Thyroid gland (tissue), 4 donors: Measurements from ENCODE around the gene FAM13C.
A peak's percentile ranks its signal among the peaks of the same experiment; 100 is the strongest.

ENCODE experiments used
- POLR2A ChIP-seq, 2 donors: fragments of 450-650 bp; IDR thresholded peaks; one replicate each; pipeline ENCODE4 v1.6.1; 2017; ENCODE audit warnings: antibody characterized with exemption in 2 of 2, mild to moderate bottlenecking in 2 of 2, moderate library complexity in 1 of 2
- TF ChIP-seq, protein P1 (sequence below), 6 experiments: fragments of 200-600 bp in 3 of 6; fragments of 450-650 bp in 3 of 6; sonication (generic) in 3 of 6; IDR thresholded peaks; one replicate each; pipeline ENCODE4 v1.5.1; 2016 to 2019; ENCODE audit warnings: antibody characterized with exemption in 6 of 6, mild to moderate bottlenecking in 2 of 6, inconsistent platforms in 1 of 6, moderate library complexity in 1 of 6

- TF ChIP-seq, protein P1, sequence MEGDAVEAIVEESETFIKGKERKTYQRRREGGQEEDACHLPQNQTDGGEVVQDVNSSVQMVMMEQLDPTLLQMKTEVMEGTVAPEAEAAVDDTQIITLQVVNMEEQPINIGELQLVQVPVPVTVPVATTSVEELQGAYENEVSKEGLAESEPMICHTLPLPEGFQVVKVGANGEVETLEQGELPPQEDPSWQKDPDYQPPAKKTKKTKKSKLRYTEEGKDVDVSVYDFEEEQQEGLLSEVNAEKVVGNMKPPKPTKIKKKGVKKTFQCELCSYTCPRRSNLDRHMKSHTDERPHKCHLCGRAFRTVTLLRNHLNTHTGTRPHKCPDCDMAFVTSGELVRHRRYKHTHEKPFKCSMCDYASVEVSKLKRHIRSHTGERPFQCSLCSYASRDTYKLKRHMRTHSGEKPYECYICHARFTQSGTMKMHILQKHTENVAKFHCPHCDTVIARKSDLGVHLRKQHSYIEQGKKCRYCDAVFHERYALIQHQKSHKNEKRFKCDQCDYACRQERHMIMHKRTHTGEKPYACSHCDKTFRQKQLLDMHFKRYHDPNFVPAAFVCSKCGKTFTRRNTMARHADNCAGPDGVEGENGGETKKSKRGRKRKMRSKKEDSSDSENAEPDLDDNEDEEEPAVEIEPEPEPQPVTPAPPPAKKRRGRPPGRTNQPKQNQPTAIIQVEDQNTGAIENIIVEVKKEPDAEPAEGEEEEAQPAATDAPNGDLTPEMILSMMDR (IDR thresholded peaks at IDR 0.05), result peak in 2 of 6 experiments; percentile 8 to 16
- TF ChIP-seq POLR2A (IDR thresholded peaks at IDR 0.05), result no peak
Measured at GRCh38 chr10:59323036-59323459, 39.3 kb downstream of the FAM13C start.
